Measurements from ENCODE around the gene SNRNP200. TPM values are rescaled to one million over a fixed set of nuclear protein-coding genes. Genes with fewer than 3 reads are reported as not detected.

Gene SNRNP200
- total RNA-seq, 4 donors from 2014 or later, result 73.7 to 106 (median 90.8) TPM

DNA sequence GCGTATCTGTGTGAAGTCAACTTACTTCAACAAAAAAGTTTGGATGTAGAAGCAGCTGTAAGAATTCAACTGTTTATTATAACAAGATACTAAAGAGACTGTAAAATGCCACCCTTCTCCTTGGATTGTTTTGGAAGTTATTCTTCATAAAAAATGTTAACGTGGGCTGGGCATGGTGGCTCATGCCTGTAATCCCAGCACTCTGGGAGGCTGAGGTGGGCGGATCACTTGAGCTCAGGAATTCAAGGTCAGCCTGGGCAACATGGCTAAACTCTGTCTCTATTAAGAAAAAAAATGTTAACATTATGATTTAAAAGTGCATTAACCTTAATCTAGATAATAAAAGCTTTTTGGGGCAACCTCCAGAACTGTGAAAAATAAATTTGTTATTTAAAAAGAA, 31.6 kb downstream of the SNRNP200 start:
- Histone ChIP-seq H3K4me1 (no peaks in the 10 kb centered on the region), H3K27me3 (no peaks in the 10 kb centered on the region), H3K9me3 (no peaks in the 10 kb centered on the region), H3K27ac (replicated peaks in 1 of 4) (no peak overlapping the region), H3K36me3 (peaks cover 61 to 100% (median 94%) of the 10 kb centered on the region in 4 donors), H3K4me3 (no peak overlapping the region)
- no peak for DNase-seq (ENCODE audit: extremely low spot score)
- 58% methylated on average over 3 of the region's 3 CpGs for WGBS
- intact Hi-C loops (cut with DNase I), result no loop called here
- TF ChIP-seq POLR2AphosphoS5 (IDR thresholded peaks at IDR 0.05), result no peak
- TF ChIP-seq, protein P1, sequence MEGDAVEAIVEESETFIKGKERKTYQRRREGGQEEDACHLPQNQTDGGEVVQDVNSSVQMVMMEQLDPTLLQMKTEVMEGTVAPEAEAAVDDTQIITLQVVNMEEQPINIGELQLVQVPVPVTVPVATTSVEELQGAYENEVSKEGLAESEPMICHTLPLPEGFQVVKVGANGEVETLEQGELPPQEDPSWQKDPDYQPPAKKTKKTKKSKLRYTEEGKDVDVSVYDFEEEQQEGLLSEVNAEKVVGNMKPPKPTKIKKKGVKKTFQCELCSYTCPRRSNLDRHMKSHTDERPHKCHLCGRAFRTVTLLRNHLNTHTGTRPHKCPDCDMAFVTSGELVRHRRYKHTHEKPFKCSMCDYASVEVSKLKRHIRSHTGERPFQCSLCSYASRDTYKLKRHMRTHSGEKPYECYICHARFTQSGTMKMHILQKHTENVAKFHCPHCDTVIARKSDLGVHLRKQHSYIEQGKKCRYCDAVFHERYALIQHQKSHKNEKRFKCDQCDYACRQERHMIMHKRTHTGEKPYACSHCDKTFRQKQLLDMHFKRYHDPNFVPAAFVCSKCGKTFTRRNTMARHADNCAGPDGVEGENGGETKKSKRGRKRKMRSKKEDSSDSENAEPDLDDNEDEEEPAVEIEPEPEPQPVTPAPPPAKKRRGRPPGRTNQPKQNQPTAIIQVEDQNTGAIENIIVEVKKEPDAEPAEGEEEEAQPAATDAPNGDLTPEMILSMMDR (IDR thresholded peaks at IDR 0.05), result no peak
- TF ChIP-seq POLR2A (IDR thresholded peaks at IDR 0.05; ENCODE audit: low read depth), result no peak

DNA sequence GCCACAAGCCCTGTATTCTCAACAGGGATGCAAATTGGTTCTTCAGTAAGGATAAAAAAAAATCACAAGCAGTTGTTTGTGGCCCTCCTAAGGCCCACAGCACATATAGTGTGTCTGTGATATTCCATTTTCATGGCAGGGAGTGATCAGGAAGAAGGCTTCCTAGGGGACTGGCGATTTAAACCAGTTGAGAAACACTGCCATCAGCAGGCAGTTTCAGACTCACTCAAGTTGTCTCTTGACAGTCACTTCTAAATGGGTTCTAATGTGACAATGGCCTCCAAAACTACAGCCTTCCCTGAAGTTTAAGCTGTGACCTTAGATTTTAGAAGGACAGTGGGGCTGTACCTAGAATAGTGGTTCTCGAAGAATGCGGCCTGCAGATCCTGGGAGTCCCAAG, 33.4 kb downstream of the SNRNP200 start:
- Histone ChIP-seq H3K4me3 (no peak overlapping the region), H3K27ac (replicated peaks in 1 of 4) (no peak overlapping the region), H3K9me3 (no peaks in the 10 kb centered on the region), H3K36me3 (peaks cover 53 to 99% (median 91%) of the 10 kb centered on the region in 4 donors), H3K27me3 (no peaks in the 10 kb centered on the region), H3K4me1 (peaks cover 7 to 10% (median 8%) of the 10 kb centered on the region in 4 donors)
- 85% methylated on average over 3 of the region's 3 CpGs for WGBS
- TF ChIP-seq EP300 (IDR thresholded peaks at IDR 0.05), result no peak
- TF ChIP-seq POLR2AphosphoS5 (IDR thresholded peaks at IDR 0.05), result no peak
- TF ChIP-seq, protein P1 (IDR thresholded peaks at IDR 0.05), result no peak
- no peak for TF ChIP-seq POLR2A (IDR thresholded peaks at IDR 0.05; ENCODE audit: low read depth)
- DNase-seq (ENCODE audit: extremely low spot score), result no peak
- intact Hi-C loops (cut with DNase I), result no loop called here

DNA sequence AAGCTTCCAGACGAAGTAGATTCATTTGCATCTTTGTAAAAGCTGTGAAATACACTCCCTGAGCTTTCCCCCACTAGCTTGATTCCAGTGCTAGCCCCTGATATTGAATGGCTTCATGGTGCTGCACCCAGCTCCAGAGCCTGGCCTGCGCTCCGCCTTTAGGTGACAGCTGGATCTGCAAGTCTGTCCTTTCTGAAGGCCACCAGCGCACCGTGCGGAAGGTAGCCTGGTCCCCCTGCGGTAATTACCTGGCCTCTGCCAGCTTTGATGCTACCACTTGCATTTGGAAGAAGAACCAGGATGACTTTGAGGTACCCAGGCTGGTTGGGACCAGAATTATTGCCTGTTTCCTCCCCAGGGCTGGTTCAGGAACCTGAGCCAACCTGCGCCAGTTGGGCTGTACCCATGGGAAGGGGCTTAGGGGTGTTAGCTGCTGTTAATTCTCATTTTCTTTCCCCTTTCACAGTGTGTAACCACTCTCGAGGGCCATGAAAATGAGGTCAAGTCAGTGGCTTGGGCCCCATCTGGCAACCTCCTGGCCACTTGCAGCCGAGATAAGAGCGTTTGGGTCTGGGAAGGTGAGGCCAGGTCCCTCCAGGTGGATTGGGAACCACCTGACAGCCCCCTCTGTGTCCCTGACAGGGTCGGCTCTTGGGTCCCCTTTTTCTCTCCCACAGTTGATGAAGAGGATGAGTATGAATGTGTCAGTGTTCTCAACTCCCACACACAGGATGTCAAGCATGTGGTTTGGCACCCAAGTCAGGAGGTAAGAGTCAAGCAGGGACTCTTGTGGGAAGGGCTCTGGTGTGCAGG, 38.0 kb downstream of the SNRNP200 start:
- peaks cover 29 to 46% (median 41%) of the 10 kb centered on the region in 4 donors for H3K4me1 ChIP-seq
- intact Hi-C loops (cut with DNase I), result loop anchor here (5.0 to 10.0 kb wide), 2 partner anchors 40 to 67 kb away; partner anchors contain the start of genes NCAPH and SNRNP200
- peaks cover 24 to 68% (median 62%) of the 10 kb centered on the region in 4 donors for H3K36me3 ChIP-seq
- H3K9me3 ChIP-seq, result no peaks in the 10 kb centered on the region
- peak overlapping the region in 1 of 4 donors; percentile 98 for H3K27ac ChIP-seq (replicated peaks in 1 of 4)
- peak overlapping the region; percentile 88 to 97 (median 92) for H3K4me3 ChIP-seq
- no peaks in the 10 kb centered on the region for H3K27me3 ChIP-seq
- 83% methylated on average over 12 of the region's 12 CpGs for WGBS
- TF ChIP-seq, protein P1 (IDR thresholded peaks at IDR 0.05), result peak in 1 of 3 experiments; percentile 15
- TF ChIP-seq POLR2AphosphoS5 (IDR thresholded peaks at IDR 0.05) (no peak), POLR2A (IDR thresholded peaks at IDR 0.05; ENCODE audit: low read depth) (no peak), EP300 (IDR thresholded peaks at IDR 0.05) (no peak)
- no peak for DNase-seq (ENCODE audit: extremely low spot score)

DNA sequence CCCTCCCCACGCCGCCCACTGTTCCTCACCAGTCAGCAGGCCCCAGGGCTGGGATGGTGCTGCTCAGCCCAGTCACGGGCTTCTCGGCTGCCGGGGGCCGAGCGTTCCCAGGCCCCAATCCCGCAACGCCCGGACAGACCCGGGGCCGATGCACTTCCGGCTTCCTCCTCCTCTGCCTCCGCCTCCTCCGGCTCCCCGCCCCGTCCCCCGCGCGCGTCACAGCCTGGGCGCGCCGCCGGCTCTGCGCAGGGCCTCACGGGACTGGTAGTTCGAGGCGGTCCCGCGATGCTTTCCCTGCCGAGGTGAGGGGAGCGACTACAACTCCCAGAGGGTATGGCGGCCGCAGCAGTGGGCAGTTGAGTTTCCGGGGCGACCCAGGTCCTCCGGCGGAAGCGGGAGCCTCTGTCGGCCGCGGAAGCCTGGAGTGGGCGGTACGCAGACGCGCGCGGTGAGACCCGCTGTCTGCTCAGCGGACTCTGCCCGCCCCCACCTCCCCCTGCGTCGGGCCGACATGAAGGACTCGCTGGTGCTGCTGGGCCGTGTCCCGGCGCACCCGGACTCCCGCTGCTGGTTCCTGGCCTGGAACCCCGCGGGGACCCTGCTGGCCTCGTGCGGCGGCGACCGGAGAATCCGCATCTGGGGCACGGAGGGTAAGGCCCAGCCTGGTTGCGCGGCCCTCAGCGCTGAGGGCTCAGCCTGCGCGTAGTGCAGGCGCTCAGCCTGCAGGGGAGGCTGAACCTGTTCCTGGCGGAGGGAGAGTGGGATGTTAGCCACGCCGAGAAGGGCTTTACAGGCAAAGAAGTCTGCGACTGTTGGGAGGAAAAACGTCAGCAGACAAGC, 39.3 kb downstream of the SNRNP200 start, which contains the start of the genes CIAO1 and TMEM127:
TSS of gene CIAO1 (plus strand) at position 386 of the 840 bp plus-strand sequence. CDS start at position 512, 126 bp downstream.
TSS of gene TMEM127 (minus strand) at position 158 of the 840 bp plus-strand sequence. CDS start 616 bp downstream, outside the sequence.
- H3K4me1 ChIP-seq, result peaks cover 41 to 59% (median 54%) of the 10 kb centered on the region in 4 donors
- peak; percentile 99 for DNase-seq (ENCODE audit: extremely low spot score)

More for the DNA sequence above, 39.3 kb downstream of the SNRNP200 start, which contains the start of the genes CIAO1 and TMEM127:
- under 1% methylated on average over 45 of the region's 81 CpGs for WGBS
- Histone ChIP-seq H3K9me3 (no peaks in the 10 kb centered on the region), H3K27me3 (no peaks in the 10 kb centered on the region), H3K27ac (replicated peaks in 1 of 4) (peak within 1 kb of the TSS; percentile 92 to 98 (median 95)), H3K4me3 (peak within 1 kb of the TSS; percentile 88 to 97 (median 92)), H3K36me3 (peaks cover 19 to 64% (median 54%) of the 10 kb centered on the region in 4 donors)
- no peak for TF ChIP-seq EP300 (IDR thresholded peaks at IDR 0.05)
- TF ChIP-seq, protein P1 (IDR thresholded peaks at IDR 0.05), result peak; percentile 10 to 40 (median 11)
- peak; percentile 90 for TF ChIP-seq POLR2A (IDR thresholded peaks at IDR 0.05; ENCODE audit: low read depth)
- TF ChIP-seq POLR2AphosphoS5 (IDR thresholded peaks at IDR 0.05), result peak; percentile 96 to 99
- intact Hi-C loops (cut with DNase I), result loop anchor here (2.0 to 10.0 kb wide), 3 partner anchors 41 to 69 kb away; partner anchors contain the start of genes NCAPH, SNRNP200 and STARD7
